CD4-positive, alpha-beta T cell (primary cell): Measurements from ENCODE around the gene PRDM1. TPM values are rescaled to one million over a fixed set of nuclear protein-coding genes. Genes with fewer than 3 reads are reported as not detected.

ENCODE experiments used
- ATAC-seq: fragments of 200-7000 bp; cut with Tn5 transposase; one replicate; pipeline ENCODE4 v1.10.0; 2022; ENCODE audit warnings: mild to moderate bottlenecking; ENCODE audit not compliant: poor library complexity
- CTCF ChIA-PET: fragments of 350-600 bp; sonication (Branson Sonifier 250); formaldehyde crosslinking; loops from one replicate; lab custom pipeline; 2021; ENCODE audit warnings: antibody characterized with exemption, inconsistent platforms; lab: Charles Lee
- POLR2A ChIA-PET: fragments of 350-600 bp; sonication (Branson Sonifier 250); formaldehyde crosslinking; loops from one replicate; lab custom pipeline; 2021; ENCODE audit warnings: antibody characterized with exemption, inconsistent platforms; lab: Charles Lee
- DNase-seq, 14 experiments: peaks; one replicate each; pipeline ENCODE4 v3.0.0-alpha.2; 2013 to 2020; ENCODE audit warnings: mixed read lengths in 2 of 14
- H3K27ac ChIP-seq, 2 donors: one replicate each; pipeline versions ENCODE4 v1.5.1 to v1.7.0; 2013; ENCODE audit warnings: low read length in 2 of 2, low read depth in 1 of 2, mild to moderate bottlenecking in 1 of 2
- H3K27me3 ChIP-seq, 2 experiments: 1 replicate in 1 of 2; 2 replicates in 1 of 2; pipeline versions ENCODE4 v1.6.1 to v1.7.0; 2013; ENCODE audit warnings: low read length in 2 of 2, control low read depth in 1 of 2, mild to moderate bottlenecking in 1 of 2, moderate library complexity in 1 of 2; ENCODE audit not compliant: insufficient read depth in 2 of 2, control insufficient read depth in 1 of 2
- H3K36me3 ChIP-seq: one replicate; pipeline ENCODE4 v1.6.1; 2013; ENCODE audit warnings: low read length, control low read depth; ENCODE audit not compliant: insufficient read depth
- H3K4me1 ChIP-seq: one replicate; pipeline ENCODE4 v1.6.1; 2013; ENCODE audit warnings: low read length, control low read depth; ENCODE audit not compliant: insufficient read depth
- H3K4me3 ChIP-seq: one replicate; pipeline ENCODE4 v1.5.1; 2013; ENCODE audit warnings: mild to moderate bottlenecking, low read length, moderate library complexity
- H3K9me3 ChIP-seq, 2 experiments: 1 replicate in 1 of 2; 2 replicates in 1 of 2; pipeline versions ENCODE4 v1.6.1 to v1.7.0; 2013; ENCODE audit warnings: low read length in 2 of 2, mild to moderate bottlenecking in 2 of 2, control low read depth in 1 of 2, moderate library complexity in 1 of 2; ENCODE audit not compliant: control insufficient read depth in 1 of 2, insufficient read depth in 1 of 2
- H3K27ac Mint-ChIP-seq: one replicate; pipeline ENCODE4 v1.8.0; 2020; ENCODE audit warnings: mixed read lengths
- H3K27me3 Mint-ChIP-seq: one replicate; pipeline ENCODE4 v1.8.0; 2021; ENCODE audit warnings: mixed read lengths
- H3K36me3 Mint-ChIP-seq: one replicate; pipeline ENCODE4 v1.8.0; 2021; ENCODE audit warnings: low read depth, mixed read lengths
- H3K4me1 Mint-ChIP-seq: one replicate; pipeline ENCODE4 v1.8.0; 2021; ENCODE audit warnings: low read depth, mixed read lengths
- H3K4me3 Mint-ChIP-seq: one replicate; pipeline ENCODE4 v1.8.0; 2020; ENCODE audit warnings: mild to moderate bottlenecking, mixed read lengths
- H3K9me3 Mint-ChIP-seq: one replicate; pipeline ENCODE4 v1.8.0; 2020; ENCODE audit warnings: mixed read lengths
- CTCF ChIP-seq: fragments of 200-600 bp; IDR thresholded peaks from one replicate; pipeline ENCODE4 v1.8.0; 2022; ENCODE audit warnings: antibody characterized with exemption, mild to moderate bottlenecking
- intact Hi-C, 2 experiments: fragments of 100-400 bp; cut with DNase I in 1 of 2; cut with micrococcal nuclease in 1 of 2; formaldehyde crosslinking; loops; one replicate each; pipeline versions ENCODE4 v1.15.1 to v1.9.0; 2023 to 2025; cut with DNase I, micrococcal nuclease
- total RNA-seq, 174 experiments: library from RNA in 2 of 174; stranded (reverse) in 2 of 174; gene quantifications; one replicate each; pipeline ENCODE4 v1.2.3 and lab custom pipeline; 2021 to 2026

The PRDM1 gene
- total RNA-seq, 2 experiments from 2014 or later, result 69.9 to 83.4 TPM

GRCh38 chr6:106125925-106126435 lies 39.8 kb downstream of the PRDM1 start:
- peaks cover 15% of the 10 kb centered on the region for H3K4me1 ChIP-seq
- DNase-seq (peak in 8 of 14 experiments; percentile 17 to 66 (median 40)), ATAC-seq (peak; percentile 79)
- ChIA-PET POLR2A (interaction anchor here (0.6 to 1.3 kb wide), 4 partner anchors 9 to 164 kb away, joined by 3 to 4 read pairs (median 3); no protein-coding TSS in a partner anchor), CTCF (interaction anchor here (1.2 to 2.2 kb wide), 3 partner anchors 8 to 97 kb away, joined by 3 to 7 read pairs (median 6); no protein-coding TSS in a partner anchor)
- peaks cover 24% of the 10 kb centered on the region for H3K4me1 Mint-ChIP-seq
- peak overlapping the region; percentile 81 for H3K4me3 Mint-ChIP-seq
- H3K36me3 ChIP-seq, result no peaks in the 10 kb centered on the region
- no peaks in the 10 kb centered on the region for H3K36me3 Mint-ChIP-seq
- intact Hi-C loops, result no loop called here
- peak overlapping the region; percentile 3 for H3K27ac Mint-ChIP-seq
- H3K27me3 Mint-ChIP-seq, result peaks cover 3% of the 10 kb centered on the region
- H3K9me3 ChIP-seq, result no peaks in the 10 kb centered on the region
- H3K9me3 Mint-ChIP-seq, result no peaks in the 10 kb centered on the region
- no peaks in the 10 kb centered on the region for H3K27me3 ChIP-seq
- TF ChIP-seq CTCF, result no peak
- no peak overlapping the region for H3K27ac ChIP-seq
- H3K4me3 ChIP-seq, result peak overlapping the region; percentile 35

- peaks cover 15% of the 10 kb centered on the region for H3K4me1 ChIP-seq
- Mint-ChIP-seq H3K27ac (peak overlapping the region; percentile 3), H3K4me3 (peak overlapping the region; percentile 81), H3K4me1 (peaks cover 24% of the 10 kb centered on the region), H3K9me3 (no peaks in the 10 kb centered on the region), H3K36me3 (no peaks in the 10 kb centered on the region), H3K27me3 (peaks cover 3% of the 10 kb centered on the region)
- POLR2A ChIA-PET, result interaction anchor here (0.6 to 1.3 kb wide), 2 partner anchors 9 to 29 kb away, joined by 3 to 4 read pairs; no protein-coding TSS in a partner anchor
- H3K9me3 ChIP-seq, result no peaks in the 10 kb centered on the region
- no peaks in the 10 kb centered on the region for H3K27me3 ChIP-seq
- intact Hi-C loops, result no loop called here
- no peak overlapping the region for H3K27ac ChIP-seq
- TF ChIP-seq CTCF, result no peak
- peak overlapping the region; percentile 35 for H3K4me3 ChIP-seq
- H3K36me3 ChIP-seq, result no peaks in the 10 kb centered on the region
- CTCF ChIA-PET, result interaction anchor here (1.2 to 2.2 kb wide), 3 partner anchors 9 to 97 kb away, joined by 3 to 7 read pairs (median 6); no protein-coding TSS in a partner anchor
- no peak for ATAC-seq
- DNase-seq, result no peak
Measured at GRCh38 chr6:106126482-106126881, 40.3 kb downstream of the PRDM1 start.

DNA sequence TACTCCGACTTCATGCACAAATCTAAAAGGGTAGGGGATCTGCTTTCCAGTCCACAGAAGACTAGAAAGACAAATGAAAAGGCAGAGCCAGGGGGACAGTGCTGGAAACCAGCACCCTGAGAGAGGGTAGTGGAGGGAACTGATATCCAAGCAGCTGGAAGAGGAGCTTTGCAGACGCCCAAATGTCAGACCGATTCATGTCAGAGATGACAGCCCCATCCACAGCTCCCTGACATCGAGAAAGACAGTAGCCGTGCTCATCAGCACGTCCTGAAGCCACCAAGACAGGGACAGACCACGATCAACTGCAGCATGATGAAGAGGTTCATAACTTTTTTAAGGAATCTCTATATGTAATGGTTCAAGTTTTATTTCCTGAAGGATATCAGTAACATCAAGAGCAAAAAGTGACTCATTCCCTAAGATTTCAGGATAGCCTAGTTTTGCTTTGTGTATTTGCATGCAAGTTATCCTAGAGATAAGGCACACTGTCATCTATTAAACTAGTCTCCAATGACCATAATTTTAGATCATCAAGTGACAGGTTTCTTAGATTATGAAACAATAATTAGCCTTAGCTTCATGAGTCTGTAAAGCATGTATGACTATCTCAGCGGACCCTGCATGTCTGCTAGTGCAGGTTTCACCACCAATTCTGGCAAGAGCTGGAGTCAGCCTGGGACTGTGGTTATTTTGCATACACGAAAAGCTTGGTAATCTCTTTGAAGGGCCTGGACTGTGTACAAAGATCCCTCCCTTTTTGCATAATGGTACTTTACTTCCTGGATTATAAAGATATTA lies 43.0 kb downstream of the PRDM1 start:
- Mint-ChIP-seq H3K27me3 (peaks cover 3% of the 10 kb centered on the region), H3K4me1 (peaks cover 19% of the 10 kb centered on the region), H3K27ac (no peak overlapping the region), H3K9me3 (no peaks in the 10 kb centered on the region), H3K4me3 (no peak overlapping the region), H3K36me3 (no peaks in the 10 kb centered on the region)
- Histone ChIP-seq H3K36me3 (no peaks in the 10 kb centered on the region), H3K27me3 (no peaks in the 10 kb centered on the region), H3K9me3 (no peaks in the 10 kb centered on the region), H3K4me1 (peaks cover 15% of the 10 kb centered on the region), H3K4me3 (no peak overlapping the region), H3K27ac (no peak overlapping the region)
- intact Hi-C loops, result no loop called here
- ATAC-seq (no peak), DNase-seq (no peak)
- TF ChIP-seq CTCF, result no peak
- ChIA-PET POLR2A (no interaction called here), CTCF (interaction anchor here (1.4 kb wide), 1 partner anchor 94 kb away, joined by 4 read pairs; no protein-coding TSS in a partner anchor)
